ENCODE measurements around the gene CREBL2.
"Not testable (repeated sequence)": the region's sequence is repeated elsewhere in the genome, so short reads cannot be mapped to it uniquely, and the experiment has no call there.

The CREBL2 gene

GRCh38 chr12:12641650-12642049 is 30.0 kb downstream of the CREBL2 start:
- no peak for DNase-seq

GRCh38 chr12:12642916-12643315 is 31.2 kb downstream of the CREBL2 start:
- DNase-seq, result no peak

- DNase-seq, result no peak
These were observed 33.8 kb downstream of the CREBL2 start for GRCh38 chr12:12645485-12645884.

- DNase-seq, result not testable (repeated sequence)
These were observed 34.3 kb downstream of the CREBL2 start for GRCh38 chr12:12645968-12646367.

GRCh38 chr12:12646483-12647072 is 34.9 kb downstream of the CREBL2 start:
- no peak for DNase-seq

- DNase-seq, result no peak
These were observed 36.6 kb downstream of the CREBL2 start for GRCh38 chr12:12648284-12648683.

GRCh38 chr12:12648951-12649650 is 37.4 kb downstream of the CREBL2 start:
- no peak for DNase-seq

- DNase-seq, result no peak
These were observed 40.1 kb downstream of the CREBL2 start for GRCh38 chr12:12651752-12652151.

- DNase-seq, result not testable (repeated sequence)
These were observed 41.0 kb downstream of the CREBL2 start for GRCh38 chr12:12652704-12653103.

- no peak for DNase-seq
These were observed 42.2 kb downstream of the CREBL2 start for GRCh38 chr12:12653922-12654321.

GRCh38 chr12:12654691-12655460 is 43.2 kb downstream of the CREBL2 start:
- DNase-seq, result no peak

- DNase-seq, result no peak
These were observed 48.5 kb downstream of the CREBL2 start for GRCh38 chr12:12660201-12660600.

GRCh38 chr12:12661086-12661856 is 49.6 kb downstream of the CREBL2 start:
- DNase-seq, result no peak

GRCh38 chr12:12663644-12664294 is 52.1 kb downstream of the CREBL2 start:
- no peak for DNase-seq

GRCh38 chr12:12665194-12665593 is 53.5 kb downstream of the CREBL2 start:
- no peak for DNase-seq

- DNase-seq, result no peak
These were observed 56.3 kb downstream of the CREBL2 start for GRCh38 chr12:12668005-12668404.

GRCh38 chr12:12669020-12669419 is 57.3 kb downstream of the CREBL2 start:
- no peak for DNase-seq

GRCh38 chr12:12671850-12672660 is 60.4 kb downstream of the CREBL2 start:
- DNase-seq, result no peak

- no peak for DNase-seq
These were observed 61.6 kb downstream of the CREBL2 start for GRCh38 chr12:12673296-12673695.

- DNase-seq, result no peak
These were observed 64.9 kb downstream of the CREBL2 start for GRCh38 chr12:12676605-12677004.

- no peak for DNase-seq
These were observed 69.5 kb downstream of the CREBL2 start for GRCh38 chr12:12681061-12681765.

All from NCI-H1105 treated with DMSO at 0.1 percent for 48 hours (cell line).